Activated CD4-positive, CD25-positive, alpha-beta regulatory T cell treated with anti-CD3 and anti-CD28 coated beads, Interleukin-2, amount 50 U/mL, for 16 hours (primary cell): ENCODE data around the gene KCNH2.
"Not testable (repeated sequence)": the region's sequence is repeated elsewhere in the genome, so short reads cannot be mapped to it uniquely, and the experiment has no call there.

Experiments used
- DNase-seq: peaks from one replicate; pipeline ENCODE4 v3.0.0-alpha.2; 2020; ENCODE audit warnings: low read depth, low spot score

KCNH2 gene

DNA sequence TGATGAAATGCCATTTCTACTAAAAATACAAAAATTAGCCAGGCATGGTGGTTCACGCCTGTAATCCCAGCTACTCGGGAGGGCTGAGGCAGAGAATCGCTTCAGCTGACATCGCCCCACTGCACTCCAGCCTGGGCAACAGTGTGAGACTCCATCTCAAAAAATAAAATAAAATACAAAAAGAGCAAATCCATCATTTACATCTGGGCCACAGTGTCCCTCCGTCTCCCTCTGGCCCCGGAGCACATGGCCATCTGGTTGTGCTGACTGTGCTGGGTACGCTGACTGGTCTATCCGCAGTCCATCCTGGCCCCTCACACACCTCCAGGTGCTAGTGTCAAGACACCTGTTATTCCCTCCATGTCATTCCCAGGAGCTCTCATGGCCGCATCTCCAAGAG is 42.1 kb downstream of the KCNH2 start:
- DNase-seq: no peak

DNA sequence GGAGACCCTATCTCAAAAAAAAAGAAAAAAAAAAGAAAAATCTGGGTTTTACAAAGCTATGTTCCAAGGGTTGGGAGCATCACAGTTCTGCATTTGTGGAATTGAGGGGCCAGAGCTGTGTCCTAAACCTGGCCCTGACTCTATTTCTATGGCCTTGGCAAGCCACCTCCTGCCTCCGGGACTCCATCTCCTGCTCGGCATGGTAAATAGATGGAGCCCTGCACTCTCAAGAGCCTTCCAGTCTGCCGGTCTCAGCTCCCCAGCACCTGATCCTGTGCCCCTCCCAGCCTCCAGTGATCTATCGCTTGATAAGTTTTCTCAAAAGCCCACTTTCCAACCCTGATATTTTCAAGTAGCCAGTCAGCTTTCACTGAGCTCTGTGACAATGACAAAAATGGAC is 43.0 kb downstream of the KCNH2 start:
- no peak for DNase-seq

DNA sequence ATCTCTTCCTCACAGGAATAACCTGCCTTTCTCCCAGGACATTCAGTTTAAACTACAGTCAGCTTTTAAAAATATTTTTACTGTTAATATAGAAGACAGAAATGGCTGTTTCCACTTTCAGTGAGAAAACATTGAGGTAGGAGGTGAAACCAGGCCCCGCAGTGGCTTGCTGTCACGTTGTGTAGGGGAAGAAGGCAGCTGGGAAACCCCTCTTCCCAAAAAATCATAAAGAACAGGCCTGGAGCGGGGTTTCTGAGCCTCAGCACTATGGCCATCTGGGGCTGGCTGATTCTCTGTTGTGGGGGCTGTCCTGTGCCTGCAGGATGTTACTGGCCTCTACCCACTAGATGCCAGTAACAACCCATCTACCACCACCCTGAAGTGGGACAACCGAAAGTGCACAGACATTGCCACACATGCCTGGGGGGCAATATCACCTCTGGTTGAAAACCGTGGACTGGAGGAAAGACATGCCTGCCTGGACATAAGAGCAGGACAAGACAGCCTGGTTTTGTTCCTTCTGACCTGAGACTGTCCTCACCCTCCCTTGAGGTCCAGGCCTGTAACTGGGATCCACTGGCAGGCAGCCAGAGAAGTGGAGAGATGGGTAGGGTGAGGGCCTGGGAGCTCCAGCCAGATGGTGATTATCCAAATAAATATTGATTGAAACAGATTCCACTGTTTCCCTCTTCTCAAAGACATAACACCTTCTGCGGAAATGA is 43.9 kb downstream of the KCNH2 start:
- no peak for DNase-seq

DNA sequence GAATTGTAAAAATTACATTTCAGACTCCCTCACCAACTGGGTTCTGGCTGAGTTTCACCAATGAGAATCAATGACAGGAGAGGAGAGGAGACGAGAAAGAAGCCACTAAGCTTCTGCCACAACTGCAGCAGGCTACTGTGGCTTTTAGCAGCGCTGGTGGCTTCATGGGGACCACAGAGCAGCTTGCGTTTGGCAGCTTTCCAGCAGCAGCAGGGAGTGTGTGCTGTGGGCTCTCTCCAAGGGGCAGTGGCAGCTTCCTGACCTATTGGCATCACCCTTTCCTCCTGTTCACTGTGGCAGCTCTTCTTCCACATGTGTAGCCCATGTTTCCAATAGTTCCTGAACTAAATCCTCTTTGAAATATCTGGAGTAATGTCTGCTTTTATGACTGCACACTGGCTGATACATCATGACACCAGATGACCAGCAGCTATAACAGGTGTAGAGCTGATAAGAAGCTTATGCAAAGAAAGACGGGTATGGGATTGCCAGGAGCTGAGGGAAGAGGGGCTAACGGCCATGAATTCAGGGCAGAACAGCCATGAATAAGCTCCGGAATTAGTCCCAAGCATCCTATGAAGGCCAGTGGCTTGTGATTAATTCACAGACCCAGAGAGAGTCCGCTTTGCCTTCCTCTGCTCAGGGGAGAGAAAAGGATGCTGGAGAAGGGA is 46.8 kb downstream of the KCNH2 start:
- DNase-seq: no peak

DNA sequence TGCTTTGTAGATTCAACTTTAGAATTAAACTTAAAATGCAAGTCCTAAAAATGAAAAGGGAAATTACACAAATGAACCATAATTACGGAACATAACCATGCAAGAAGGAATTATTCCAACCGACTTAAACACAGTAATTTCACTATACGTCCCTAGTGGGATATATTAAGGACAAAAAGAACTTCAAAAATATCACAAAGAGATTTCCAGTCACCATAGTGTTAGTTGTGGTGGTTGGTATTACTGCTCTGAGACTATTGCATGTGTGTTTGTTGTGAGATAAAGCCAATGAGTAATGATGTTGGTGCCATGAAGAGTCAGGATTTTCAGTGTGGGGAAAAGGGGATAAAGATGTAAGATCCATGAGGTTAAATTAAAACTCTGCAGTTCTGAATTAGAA is 49.6 kb downstream of the KCNH2 start:
- DNase-seq: no peak

DNA sequence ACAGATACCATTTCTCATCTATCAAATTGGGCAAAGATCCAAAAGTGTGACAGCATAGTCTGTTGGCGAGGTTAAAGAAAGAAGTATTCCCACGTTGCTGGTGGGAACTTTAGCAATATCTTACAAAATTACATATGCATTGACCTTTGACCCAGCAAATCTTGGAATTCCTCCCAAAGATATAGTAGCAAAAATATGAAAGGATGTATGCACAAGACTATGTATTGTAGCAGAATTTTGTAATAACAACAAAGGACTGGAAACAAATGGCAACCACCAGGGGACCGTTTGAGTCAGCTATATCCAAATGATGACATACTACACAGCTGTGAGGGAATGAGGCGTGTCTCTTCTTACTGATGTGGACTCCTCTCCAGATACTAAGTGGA is 50.2 kb downstream of the KCNH2 start:
- DNase-seq: no peak

DNA sequence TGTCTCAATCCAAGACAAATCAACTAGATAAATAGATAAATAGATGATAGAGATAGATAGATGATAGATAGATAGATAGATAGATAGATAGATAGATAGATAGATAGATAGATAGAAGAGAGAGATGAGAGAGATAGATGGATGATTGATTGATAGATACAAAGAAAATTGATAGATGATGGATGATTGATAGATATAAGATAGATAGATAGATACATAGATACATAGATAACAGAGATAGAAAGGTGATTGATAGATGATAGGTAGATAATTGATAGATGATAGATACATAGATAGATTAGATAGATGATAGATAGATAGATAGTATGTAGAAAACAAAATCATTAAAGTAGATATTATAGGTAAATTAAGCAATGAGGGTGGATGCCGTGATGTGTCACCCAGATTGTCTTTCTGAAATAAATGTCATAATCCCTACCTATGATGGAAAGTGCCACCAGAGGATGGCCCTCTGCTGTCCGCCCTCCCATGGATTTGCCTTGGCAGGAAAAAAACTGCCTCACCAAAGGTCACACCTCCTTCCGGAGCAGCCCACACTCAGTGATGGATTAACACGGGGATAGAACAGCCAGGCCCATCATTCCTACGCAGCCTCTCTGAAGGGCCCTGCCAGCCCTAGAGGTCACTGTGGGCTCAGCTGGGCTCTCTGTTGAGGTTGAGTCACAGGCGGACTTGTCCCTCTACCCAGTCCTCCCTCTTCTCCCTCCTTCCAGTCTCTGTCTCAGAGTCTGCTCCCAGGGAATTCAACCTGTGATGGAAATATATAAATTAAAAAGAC is 50.8 kb downstream of the KCNH2 start:
- DNase-seq: no peak

DNA sequence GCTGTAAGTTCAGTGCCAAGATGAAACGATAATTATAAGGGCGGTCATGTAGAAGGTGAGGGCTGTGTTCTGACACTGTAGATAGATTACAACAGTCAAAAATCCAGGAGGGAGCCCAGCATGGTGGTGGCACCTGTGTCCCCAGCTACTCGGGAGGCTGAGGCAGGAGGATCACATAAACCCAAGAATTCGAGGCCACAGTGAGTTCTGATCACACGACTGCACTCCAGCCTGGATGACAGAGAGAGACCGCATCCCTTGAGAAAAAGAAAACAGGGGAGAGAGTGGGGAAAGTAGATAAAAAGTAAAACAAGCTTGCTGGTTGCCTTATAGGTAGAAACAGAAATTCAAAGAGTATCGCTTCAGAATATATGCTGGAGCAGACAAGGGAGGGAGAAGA is 52.1 kb downstream of the KCNH2 start:
- DNase-seq: no peak

DNA sequence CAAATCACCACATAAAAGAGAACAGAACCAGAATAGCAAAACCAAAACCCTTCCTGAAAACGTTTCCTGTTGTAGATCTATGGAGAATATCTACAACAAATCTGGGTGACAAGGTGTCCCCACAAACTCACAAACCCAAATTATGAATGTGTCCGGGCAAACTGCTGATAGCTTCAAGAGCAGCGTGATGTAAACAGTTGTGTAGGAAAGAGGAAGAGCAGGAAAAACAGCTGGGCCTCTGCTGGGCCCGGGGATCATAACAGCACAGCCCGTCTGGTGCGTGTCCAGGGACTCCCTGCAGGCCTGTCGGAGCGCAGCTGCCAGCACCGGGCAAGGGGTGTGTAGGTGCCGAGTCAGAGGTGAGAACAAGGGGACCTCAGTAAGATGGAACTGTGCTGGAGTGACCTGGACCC is 53.7 kb downstream of the KCNH2 start:
- DNase-seq: no peak

DNA sequence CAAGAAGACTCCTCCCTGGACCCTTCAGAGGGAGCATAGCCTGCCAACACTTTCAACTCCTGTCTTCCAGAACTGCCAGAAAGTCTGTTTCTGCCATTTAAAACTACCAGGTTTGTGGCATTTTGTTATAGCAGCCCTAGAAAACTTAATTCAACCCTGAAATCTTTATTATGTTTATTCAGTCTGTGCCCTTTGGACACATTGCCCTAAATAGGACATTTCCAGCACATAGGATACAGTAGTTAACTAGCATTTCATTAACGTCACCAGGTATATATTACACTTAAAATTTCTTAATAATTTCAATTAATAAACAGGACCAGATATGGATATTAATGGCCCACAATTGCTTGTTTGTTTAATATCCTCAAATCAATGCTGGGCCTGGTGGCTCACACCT is 54.3 kb downstream of the KCNH2 start:
- DNase-seq: no peak

DNA sequence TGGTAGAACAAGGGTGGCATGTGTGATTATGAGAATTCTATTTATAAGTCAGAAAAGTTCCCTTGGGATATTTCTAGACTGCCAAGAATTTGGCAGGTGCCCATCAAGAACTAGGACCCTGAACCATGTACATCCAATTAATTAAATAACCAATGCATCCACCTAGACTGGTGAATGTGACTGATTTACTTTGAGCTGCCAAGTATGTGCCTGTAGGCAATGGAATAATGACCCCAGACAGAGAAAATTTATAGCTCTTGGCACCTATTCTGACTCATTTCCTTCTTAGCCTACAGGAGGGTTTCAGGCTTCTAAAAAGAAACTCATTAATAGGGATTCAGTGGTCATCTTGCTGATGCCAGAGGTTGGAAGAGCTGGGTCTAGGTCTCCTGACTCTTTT is 54.9 kb downstream of the KCNH2 start:
- DNase-seq: no peak

DNA sequence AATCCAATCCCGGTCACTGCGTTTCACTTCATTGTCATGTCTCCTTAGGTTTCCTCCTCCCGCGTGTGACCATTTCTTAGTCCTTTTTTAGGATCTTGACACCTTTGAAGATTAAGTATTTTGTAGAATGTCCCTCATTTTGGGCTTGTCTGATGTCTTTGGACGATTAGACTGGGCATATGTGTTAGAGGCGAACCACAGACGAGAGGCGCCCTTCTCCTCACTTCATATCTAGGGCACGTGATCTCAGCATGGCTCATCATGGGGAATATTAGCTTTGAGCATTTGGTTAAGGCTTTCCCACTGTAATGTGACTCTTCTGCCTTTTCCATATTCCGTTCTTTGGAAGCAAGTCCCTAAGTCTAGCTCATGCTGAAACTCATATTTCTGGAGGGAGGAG is 59.0 kb downstream of the KCNH2 start:
- no peak for DNase-seq

DNA sequence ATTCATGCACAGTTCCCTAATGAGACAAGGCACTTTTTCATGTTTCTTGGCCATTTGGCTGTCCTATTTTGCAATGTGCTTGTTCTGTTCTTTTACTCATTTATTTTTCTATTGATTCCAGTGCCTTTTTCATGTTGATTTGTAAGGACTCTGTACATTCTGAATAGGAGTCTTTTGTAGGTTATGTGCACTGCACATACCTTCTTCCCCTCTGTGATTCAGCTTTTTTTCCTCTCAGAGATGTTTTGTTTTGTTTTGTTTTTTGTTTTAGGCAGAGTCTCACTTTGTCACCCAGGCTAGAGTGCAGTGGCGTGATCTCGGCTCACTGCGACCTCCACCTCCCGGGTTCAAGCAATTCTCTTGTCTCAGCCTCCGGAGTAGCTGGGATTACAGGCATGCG is 59.7 kb downstream of the KCNH2 start:
- DNase-seq: no peak

DNA sequence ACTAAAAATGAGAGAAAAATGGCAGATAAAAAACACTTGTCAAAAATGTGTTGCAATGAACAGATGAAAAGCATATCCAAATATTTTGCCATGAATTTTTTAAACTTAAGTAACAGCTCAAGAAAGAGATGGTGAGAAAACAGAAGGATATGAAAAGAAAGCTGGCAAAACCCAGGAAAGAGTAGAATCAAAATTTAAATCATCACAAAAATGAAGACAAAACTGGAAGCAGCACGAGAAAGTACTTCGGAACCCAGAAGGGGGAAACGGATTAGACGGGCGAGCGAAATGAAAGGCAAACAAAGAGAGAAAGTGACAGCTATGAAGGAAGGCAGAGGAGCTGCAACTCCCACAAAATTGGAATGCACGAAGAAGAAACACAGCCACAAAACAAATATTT is 60.2 kb downstream of the KCNH2 start:
- no peak for DNase-seq

DNA sequence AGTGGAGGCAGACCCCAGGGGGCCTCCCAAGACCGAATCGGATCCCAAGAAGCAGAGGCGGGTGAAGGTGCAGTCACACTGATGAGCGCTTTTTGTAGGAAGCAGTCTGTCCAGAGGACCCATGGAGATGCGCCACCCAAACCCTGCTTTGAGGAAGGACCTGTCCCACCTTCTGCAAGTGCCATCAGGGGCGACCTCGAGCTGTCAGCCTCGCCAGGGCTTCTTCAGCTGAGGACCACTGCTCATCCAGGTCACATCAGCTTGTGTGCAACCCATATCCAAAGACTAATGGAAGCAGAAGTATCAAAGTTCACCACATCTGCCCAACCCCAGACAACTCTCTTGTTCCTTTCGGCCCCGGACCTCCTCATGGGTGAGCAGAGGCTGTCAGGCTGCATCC is 61.5 kb downstream of the KCNH2 start:
- DNase-seq: no peak

DNA sequence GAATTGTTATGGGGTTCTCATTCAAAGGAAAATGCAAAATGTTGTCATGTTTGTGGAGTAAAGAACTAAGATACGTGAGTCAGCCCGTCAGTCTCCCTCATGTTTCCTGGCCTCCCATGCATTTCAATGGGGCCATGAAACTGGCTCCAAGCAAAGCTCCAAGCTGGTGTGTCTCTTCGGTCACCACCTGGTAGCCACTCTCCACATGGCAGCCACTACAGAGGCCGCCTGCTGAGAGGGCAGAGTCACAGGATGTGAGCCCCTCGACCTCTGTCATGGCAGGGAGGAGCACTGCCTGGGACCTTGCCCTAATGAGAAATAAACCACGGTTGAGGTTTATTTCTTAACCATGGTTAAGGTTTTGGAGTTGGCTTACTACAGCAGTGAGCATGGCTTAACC is 63.2 kb downstream of the KCNH2 start:
- DNase-seq: no peak

DNA sequence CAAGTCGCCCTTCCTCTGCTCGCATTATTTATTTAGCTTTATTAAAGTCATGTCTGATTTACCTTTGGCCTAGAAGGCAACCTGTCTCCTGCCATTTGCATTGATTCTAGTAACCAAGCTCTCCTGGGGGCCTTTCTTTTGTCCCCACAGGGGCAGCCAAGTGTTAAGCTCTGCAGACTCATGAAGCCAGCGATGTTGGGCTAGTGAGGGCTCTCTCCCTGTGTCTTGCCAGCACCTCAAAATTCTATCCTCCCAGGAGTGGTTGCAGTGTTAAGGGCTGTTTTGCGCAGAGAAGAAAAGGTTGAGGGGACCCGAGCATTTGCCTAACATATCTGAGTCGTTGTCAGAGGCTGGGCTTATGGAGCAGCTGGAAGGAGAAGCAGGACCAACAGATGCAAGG is 63.9 kb downstream of the KCNH2 start:
- DNase-seq: no peak

DNA sequence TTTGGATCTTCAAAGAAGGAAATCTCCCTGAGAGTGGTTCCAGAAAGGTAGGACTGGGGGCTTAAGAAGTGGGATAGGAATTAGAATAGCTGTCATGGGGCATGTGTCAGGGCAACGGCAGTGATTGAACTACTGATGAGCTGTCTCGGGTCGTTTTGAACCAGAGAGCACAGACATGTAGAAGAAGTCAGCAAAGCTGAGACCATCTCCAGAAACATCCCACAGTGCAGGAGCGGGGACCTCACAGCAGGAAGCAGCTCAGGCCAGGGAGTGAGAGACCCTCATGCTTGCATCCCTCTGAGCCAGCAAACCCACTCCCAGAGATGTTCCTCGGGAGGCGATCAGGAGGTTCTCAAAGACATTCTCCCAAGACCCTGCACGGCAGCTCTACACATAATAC is 65.7 kb downstream of the KCNH2 start:
- DNase-seq: no peak

DNA sequence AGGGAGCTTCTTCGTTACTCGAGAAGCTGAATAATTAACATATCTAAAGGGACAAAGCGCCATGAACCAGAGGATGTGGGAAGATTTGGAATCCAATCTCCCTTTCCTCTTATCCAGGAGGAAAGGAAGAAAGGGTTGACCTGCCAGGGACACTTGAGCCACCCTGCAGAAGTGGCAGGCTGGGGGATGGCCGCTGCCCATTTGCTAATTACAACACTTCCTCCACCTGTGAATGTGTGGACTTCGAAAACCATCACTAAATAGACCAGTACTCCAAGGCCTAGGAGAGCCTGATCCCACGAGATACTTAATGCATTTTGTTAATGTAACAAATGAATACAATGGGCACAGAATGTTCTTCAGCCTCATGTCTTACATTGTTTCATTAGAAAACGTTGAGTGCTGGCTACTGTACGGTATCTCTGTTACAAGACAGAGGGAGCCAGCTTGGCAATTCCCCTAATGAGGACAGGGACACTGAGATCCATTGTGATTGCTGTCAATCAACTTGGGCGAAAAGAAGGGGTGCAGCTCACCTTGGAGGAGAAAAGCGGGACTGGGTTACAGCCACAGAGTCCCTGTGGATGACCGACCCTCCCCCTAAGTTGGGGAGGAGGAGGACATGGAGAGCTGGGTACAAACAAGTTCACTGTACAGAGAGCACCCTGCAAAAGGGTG is 66.4 kb downstream of the KCNH2 start:
- DNase-seq: no peak

DNA sequence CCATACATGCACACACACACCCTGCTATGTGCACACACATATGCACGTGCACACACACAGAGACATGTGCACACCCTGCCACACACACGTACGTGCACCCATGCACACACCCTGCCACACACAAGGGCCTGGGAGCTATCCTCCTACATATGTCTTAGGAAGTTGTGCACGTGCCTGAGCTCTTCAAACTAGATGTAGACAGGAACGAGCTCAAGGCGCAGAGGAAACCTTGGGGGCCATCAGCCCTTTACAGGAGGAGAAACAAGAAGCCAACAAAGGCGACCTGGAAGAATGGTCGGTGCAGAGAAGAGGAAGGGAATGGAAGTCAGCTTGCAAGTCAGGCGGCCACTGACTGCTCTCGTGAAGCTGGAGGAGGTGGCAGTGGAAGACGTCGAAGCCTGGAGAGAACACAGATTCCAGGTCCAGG is 67.1 kb downstream of the KCNH2 start:
- no peak for DNase-seq

DNA sequence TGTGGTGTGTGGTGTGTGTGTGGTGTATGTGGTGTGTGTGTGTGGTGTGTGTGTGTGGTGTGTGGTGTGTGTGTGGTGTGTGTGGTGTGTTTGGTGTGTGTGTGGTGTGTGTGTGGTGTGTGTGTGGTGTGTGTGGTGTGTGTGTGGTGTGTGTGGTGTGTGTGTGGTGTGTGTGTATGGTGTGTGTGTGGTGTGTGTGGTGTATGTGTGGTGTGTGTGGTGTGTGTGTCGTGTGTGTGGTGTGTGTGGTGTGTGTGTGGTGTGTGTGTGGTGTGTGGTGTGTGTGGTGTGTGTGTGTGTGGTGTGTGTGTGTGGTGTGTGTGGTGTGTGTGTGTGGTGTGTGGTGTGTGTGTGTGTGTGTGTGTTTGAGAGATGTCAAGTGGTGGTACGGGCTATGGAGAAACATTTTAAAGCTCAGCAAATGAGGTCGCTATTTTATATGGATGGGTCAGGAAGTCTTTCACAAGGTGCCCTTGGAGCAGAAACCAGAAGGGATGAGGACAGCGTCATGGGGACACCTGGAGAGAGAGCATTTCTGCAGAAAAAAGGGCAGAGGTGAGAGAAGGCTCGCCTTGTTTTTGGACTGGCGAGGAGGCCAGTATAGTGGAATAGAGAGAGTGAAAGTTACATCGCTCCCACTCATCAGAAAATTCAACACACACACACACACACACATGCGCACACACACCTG is 67.7 kb downstream of the KCNH2 start:
- not testable (repeated sequence) for DNase-seq
